SK-N-DZ (cell line): ENCODE results near the gene KLK3.

Experiments used
- DNase-seq: peaks from one replicate; pipeline ENCODE4 v3.0.0-alpha.2; 2015; ENCODE audit warnings: low spot score

KLK3 gene

GRCh38 chr19:50831026-50831396, 23.7 kb upstream of the KLK3 start:
- DNase-seq: no peak

- DNase-seq: no peak
Measured at GRCh38 chr19:50832666-50833065, 22.0 kb upstream of the KLK3 start.

DNA sequence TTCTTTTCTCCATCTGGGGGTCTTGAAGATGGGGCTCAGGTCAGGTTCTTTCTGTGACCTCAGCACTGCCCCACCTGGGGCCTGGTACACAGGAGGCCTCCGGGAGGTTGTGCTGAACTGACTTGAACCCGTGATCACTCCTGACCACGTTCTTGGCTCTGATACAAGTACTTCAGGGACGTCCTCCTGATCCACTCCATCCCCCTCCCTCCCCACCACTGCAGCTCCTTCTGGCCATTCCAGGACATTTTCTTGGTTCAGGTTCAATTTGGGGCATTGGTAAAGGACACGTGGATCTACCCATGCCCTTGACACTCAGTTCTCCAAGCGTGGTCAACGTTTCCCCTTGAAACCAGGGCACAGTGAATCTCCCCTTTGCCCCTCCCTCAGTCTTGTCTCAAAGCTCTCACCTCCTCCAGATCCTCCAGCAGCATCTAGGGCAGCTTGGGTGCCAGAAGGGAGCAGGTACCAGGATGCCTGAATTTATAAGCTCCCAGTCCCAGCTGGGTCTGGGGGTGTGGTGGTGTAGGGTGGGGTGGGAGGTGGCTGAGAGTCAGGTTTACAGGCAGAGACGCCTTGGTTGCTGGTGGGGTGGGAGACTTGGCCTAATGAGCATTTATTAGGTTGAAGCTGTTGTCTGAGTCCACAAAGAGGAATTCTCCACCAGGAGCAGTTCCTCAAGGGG, 21.5 kb upstream of the KLK3 start, which contains the start of gene KLK15:
Gene KLK15 (minus strand): TSS at position 458 of the 685 bp plus-strand sequence. CDS start 2,082 bp downstream, outside the sequence.
- no peak for DNase-seq

DNA sequence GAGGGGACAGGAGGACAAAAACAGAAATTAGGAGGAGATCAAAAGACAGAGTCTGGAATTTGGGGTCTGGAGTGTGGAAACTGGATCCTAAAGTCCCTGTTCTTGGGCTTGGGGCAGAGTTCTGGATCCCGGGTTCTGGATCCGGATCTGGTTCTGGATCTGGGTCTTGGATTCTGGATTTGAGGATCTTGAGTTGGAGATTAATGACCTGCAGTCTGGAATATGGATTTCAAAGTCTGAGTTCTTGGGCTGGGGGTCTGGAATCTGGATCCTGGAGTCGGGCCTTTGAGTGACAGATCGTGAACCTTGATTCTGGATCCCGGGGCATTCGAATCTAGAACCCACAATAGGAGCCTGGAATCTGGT, 20.9 kb upstream of the KLK3 start:
- no peak for DNase-seq

- DNase-seq: no peak
Measured at GRCh38 chr19:50835103-50835784, 19.5 kb upstream of the KLK3 start.

DNA sequence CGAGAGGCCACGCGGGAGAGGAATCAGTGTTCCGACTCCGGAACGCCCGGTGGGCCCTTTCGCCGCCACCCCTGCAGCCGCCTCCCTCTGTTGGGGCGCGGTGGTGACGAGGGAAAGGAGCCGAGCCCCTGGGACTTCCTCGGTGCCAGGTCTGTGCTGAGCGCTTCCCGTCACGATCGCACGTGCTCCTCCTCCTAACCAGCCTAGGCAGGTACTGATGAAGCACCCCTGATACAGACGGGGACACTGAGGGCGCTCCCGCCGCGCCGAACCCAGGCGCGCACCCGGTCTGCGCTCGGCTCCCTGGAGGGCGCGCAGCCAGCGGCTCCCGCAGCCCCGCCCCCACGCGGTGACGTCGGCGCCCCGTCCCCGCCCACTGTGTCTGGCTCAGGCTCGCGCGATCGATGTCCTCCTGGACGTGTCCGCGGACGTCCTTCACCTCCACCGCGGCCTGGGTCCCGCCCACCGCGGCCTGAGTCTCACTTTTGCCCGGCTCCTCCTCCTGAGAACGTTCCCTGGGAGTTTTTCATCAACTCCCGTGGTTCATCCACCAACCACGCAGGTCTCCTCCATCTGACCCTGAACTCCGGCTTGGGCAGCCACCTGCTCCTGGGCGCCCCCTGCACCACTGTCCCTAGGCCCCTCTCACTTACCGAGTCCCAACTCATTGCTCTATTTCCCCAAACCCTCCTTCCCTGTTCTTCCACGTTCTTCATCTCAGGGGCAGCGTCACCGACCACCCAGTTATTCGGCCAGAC, 18.8 kb upstream of the KLK3 start:
- peak; percentile 78 for DNase-seq

DNA sequence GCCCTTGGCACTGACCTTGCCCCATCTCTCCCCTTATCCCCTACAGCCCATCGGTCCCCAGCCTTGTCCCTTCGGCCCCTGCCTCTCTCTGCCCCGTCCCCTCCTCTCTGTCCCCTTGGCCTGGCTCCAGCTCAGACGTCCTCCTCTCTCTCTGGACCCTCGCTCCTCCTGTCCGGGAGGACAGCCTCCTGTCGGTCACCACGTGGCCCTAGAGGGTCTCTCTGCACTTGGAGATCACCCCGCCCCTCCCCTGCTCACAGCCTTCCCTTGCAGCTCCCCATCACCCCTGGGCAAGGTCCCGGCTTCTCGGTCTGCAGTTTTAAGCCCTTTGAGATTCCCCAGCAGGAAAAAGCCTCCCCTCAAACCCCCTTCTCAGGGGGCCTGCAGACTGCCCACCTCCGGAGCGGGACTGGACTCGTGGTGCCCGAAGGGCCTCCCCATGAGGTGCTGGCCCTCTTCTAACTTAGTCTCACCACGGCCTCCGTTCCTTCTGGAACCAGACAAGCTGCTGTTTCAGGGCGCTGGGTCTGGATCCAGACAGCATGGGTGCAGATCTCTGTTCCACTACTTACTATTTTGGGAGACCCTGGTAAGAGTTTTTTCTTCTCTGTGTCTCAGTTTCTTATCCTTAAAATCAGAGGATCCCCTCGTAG, 18.0 kb upstream of the KLK3 start:
- peak; percentile 32 for DNase-seq

- DNase-seq: no peak
Measured at GRCh38 chr19:50837300-50837699, 17.4 kb upstream of the KLK3 start.

GRCh38 chr19:50838239-50838638, 16.5 kb upstream of the KLK3 start:
- DNase-seq: peak; percentile 60

- DNase-seq: no peak
Measured at GRCh38 chr19:50839712-50840655, 14.7 kb upstream of the KLK3 start.

- DNase-seq: no peak
Measured at GRCh38 chr19:50842130-50842529, 12.6 kb upstream of the KLK3 start.

GRCh38 chr19:50843205-50843604, 11.5 kb upstream of the KLK3 start:
- no peak for DNase-seq

GRCh38 chr19:50843701-50844221, 11.0 kb upstream of the KLK3 start:
- no peak for DNase-seq

DNA sequence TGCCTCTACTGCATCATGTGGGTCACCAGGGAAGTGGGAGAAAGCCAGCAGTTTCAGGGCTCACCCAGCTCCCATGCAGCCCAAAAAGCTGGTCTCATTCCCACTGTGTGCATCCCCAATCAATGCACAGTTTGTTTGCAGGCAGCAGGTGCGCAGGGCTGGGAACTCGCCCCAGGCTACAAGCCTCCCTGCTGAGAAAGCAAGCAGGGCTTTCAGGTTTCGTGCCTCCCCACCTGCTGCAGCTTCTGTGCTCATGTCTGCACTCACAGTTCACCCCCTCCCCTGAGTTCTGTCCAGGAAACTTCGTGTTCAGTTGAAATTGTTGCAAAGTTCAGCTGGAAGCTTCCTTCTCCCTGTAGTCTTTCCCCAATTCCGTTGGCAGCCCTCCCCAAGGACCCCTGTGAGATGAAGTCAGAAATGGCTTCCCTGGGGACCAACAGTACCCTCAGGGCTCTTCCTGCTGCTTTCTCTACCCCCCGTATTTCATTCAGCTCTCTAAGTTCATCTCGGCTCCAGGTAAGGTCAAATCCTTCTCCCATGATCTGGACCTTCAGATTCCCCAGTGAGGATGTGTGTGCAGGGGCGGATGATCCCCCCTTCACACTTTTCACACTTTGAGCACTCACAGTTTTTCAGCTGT, 10.3 kb upstream of the KLK3 start:
- DNase-seq: no peak

GRCh38 chr19:50850738-50851137, 4.0 kb upstream of the KLK3 start:
- peak; percentile 89 for DNase-seq

GRCh38 chr19:50851620-50852019, 3.1 kb upstream of the KLK3 start:
- DNase-seq: no peak

GRCh38 chr19:50857366-50857765, 2.7 kb downstream of the KLK3 start:
- DNase-seq: no peak

DNA sequence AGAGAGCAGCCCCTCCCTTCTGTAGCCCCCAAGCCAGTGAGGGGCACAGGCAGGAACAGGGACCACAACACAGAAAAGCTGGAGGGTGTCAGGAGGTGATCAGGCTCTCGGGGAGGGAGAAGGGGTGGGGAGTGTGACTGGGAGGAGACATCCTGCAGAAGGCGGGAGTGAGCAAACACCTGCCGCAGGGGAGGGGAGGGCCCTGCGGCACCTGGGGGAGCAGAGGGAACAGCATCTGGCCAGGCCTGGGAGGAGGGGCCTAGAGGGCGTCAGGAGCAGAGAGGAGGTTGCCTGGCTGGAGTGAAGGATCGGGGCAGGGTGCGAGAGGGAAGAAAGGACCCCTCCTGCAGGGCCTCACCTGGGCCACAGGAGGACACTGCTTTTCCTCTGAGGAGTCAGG, 4.2 kb downstream of the KLK3 start:
- peak; percentile 32 for DNase-seq

DNA sequence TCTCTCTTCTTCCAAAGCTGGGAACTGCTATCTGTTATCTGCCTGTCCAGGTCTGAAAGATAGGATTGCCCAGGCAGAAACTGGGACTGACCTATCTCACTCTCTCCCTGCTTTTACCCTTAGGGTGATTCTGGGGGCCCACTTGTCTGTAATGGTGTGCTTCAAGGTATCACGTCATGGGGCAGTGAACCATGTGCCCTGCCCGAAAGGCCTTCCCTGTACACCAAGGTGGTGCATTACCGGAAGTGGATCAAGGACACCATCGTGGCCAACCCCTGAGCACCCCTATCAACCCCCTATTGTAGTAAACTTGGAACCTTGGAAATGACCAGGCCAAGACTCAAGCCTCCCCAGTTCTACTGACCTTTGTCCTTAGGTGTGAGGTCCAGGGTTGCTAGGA, 5.1 kb downstream of the KLK3 start:
- DNase-seq: no peak

DNA sequence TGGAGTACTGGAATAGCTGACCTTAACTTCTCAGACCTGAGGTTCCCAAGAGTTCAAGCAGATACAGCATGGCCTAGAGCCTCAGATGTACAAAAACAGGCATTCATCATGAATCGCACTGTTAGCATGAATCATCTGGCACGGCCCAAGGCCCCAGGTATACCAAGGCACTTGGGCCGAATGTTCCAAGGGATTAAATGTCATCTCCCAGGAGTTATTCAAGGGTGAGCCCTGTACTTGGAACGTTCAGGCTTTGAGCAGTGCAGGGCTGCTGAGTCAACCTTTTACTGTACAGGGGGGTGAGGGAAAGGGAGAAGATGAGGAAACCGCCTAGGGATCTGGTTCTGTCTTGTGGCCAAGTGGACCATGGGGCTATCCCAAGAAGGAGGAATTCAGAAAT, 6.3 kb downstream of the KLK3 start:
- no peak for DNase-seq
